Activated naive CD4-positive, alpha-beta T cell treated with anti-CD3 and anti-CD28 coated beads, Interleukin-2, amount 50 U/mL, for 16 hours (primary cell): ENCODE results near the gene ME3.

Experiments used
- DNase-seq: peaks from one replicate; pipeline ENCODE4 v3.0.0-alpha.2; 2020

ME3 gene

DNA sequence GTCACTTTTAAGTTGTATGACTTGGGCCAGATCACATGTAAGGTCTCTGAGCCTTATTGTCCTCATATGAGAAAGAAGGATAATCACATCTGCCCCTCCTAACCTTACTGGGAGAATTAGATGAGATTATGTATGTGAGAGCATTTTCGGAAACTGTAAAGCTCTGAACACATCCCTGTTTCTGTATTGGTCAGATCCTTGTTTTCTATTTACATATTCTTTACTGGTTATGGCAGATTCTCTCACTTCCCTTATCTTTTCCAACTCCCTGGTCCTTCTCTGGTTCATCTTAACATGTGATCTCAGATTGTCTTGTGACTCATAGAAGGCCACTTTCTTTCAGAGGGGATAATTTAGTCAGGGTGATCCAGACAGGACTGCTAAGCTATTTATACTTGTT is 255.9 kb downstream of the ME3 start:
- DNase-seq: no peak

GRCh38 chr11:86415026-86415425 is 257.4 kb downstream of the ME3 start:
- no peak for DNase-seq

DNA sequence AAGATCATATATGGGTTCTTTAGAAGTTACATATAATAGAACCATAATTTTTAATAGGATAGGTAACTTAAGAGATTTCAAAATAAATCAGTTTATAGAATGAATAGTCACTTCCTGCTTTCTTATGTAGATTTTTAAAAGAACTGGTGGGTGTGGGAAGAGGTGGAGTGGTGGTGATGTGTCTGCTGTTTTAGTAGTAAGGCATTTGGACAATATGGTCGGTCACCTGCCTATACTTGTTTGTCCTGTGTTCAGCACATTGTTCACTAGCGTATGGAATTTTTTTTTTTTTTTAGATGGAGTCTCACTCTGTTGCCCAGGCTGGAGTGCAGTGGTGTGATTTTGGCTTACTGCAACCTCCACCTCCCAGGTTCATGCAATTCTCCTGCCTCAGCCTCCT is 258.4 kb downstream of the ME3 start:
- no peak for DNase-seq

GRCh38 chr11:86408845-86409244 is 263.6 kb downstream of the ME3 start:
- DNase-seq: no peak

DNA sequence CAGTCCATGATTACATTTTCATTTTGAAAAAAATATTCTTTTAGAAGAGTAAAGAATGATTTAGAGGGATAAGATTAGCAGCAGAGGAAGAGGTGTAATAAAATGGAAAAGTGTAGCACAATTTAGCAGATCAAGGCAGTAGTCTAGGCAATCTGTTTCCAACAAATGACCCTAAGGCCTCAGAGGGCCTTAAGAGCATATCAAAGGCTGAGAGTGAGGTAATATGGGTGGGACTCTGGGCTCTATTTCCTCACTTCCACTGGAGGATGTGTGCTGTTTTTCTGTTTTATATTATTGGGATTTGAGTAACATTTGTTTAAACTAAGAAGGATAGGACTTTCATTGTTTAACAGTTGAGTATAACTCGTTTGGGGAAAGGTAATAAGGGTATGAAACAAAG is 269.0 kb downstream of the ME3 start:
- no peak for DNase-seq

DNA sequence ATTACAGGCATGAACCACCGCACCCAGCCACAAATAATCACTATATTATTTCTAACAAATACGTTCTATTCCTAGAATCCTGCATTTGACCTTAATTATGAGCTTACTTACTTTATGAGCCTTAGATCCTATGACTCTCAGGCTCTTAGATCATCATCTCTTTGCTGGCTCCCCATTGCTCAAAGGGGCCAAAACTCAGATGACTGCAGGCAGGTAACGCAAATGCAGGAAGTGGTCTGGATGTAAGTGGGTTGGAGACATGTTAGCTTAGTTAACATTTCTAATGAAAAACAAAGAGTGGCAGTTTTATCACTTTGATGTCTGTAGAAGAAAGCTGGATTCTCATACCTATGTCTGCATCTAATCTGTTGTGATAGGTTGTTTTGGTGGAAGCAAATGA is 274.3 kb downstream of the ME3 start:
- no peak for DNase-seq

- DNase-seq: no peak
These were observed 275.1 kb downstream of the ME3 start for GRCh38 chr11:86397351-86397750.

- no peak for DNase-seq
These were observed 276.0 kb downstream of the ME3 start for GRCh38 chr11:86396396-86396795.

DNA sequence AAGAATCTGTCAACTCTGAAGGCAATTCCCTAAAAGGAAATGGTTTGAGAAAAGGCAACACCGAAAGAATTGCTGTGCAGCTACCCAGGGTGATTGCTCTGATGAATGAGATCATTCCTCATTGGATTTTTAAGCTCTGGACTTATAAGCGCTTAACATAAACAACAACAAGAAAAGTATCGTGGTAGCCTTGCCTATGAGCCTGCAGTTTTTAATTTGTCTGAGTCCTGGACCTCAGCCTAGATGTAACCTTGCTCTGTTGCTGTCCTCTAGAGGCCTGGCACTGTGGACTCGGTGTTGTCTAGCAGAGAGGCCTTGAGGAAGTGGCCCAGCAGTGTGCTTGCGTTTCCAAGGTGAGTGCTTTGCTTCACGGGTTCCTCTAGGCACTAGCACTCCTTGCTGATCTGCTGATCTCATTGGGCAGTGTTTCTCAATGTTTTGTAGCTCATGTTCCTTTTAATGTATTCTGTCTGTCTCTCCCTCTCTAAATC is 277.3 kb downstream of the ME3 start:
- DNase-seq: no peak
